Type B pancreatic cell (in vitro differentiated cells): ENCODE results near the gene C22orf15. TPM values are rescaled to one million over a fixed set of nuclear protein-coding genes. Genes with fewer than 3 reads are reported as not detected.

Experiments used
- DNase-seq: peaks from one replicate; pipeline ENCODE4 v3.0.0; 2021; ENCODE audit warnings: mixed read lengths; ENCODE audit not compliant: unreplicated experiment; ENCODE audit errors: extremely low spot score
- H3K27ac Mint-ChIP-seq: 2 replicates; pipeline ENCODE4 v1.8.0; 2021; ENCODE audit warnings: mild to moderate bottlenecking, mixed read lengths
- H3K27me3 Mint-ChIP-seq: 2 replicates; pipeline ENCODE4 v1.8.0; 2021; ENCODE audit warnings: mixed read lengths
- H3K36me3 Mint-ChIP-seq: 2 replicates; pipeline ENCODE4 v1.8.0; 2021; ENCODE audit warnings: mixed read lengths
- H3K4me1 Mint-ChIP-seq: one replicate; pipeline ENCODE4 v1.8.0; 2021; ENCODE audit warnings: mixed read lengths; ENCODE audit not compliant: unreplicated experiment
- H3K4me3 Mint-ChIP-seq: 2 replicates; pipeline ENCODE4 v1.8.0; 2021; ENCODE audit warnings: mild to moderate bottlenecking, mixed read lengths
- H3K9me3 Mint-ChIP-seq: 2 replicates; pipeline ENCODE4 v1.8.0; 2021; ENCODE audit warnings: mixed read lengths
- CTCF ChIP-seq: fragments of 200-600 bp; sonication (generic); conservative IDR thresholded peaks from 2 replicates; pipeline ENCODE4 v1.5.0; 2021; ENCODE audit warnings: antibody characterized with exemption, mild to moderate bottlenecking
- total RNA-seq: library from RNA; stranded (reverse); gene quantifications from 2 replicates; pipeline ENCODE4 v1.2.1, GENCODE V29; 2021; ENCODE audit warnings: low replicate concordance

The C22orf15 gene
- total RNA-seq, 1 donor from 2014 or later, result 1.7 TPM

GRCh38 chr22:23796461-23796860 lies 33.7 kb downstream of the C22orf15 start:
- no peak overlapping the region for H3K4me3 Mint-ChIP-seq
- H3K4me1 Mint-ChIP-seq, result peaks cover 19% of the 10 kb centered on the region
- H3K27me3 Mint-ChIP-seq, result no peaks in the 10 kb centered on the region
- no peak overlapping the region for H3K27ac Mint-ChIP-seq
- peaks cover 37% of the 10 kb centered on the region for H3K36me3 Mint-ChIP-seq
- TF ChIP-seq CTCF, result no peak
- DNase-seq, result no peak
- no peaks in the 10 kb centered on the region for H3K9me3 Mint-ChIP-seq

GRCh38 chr22:23800297-23801237 lies 37.8 kb downstream of the C22orf15 start:
- no peaks in the 10 kb centered on the region for H3K4me1 Mint-ChIP-seq
- peaks cover 40% of the 10 kb centered on the region for H3K36me3 Mint-ChIP-seq
- H3K27ac Mint-ChIP-seq, result no peak overlapping the region
- no peaks in the 10 kb centered on the region for H3K27me3 Mint-ChIP-seq
- H3K9me3 Mint-ChIP-seq, result no peaks in the 10 kb centered on the region
- no peak for TF ChIP-seq CTCF
- no peak for DNase-seq
- no peak overlapping the region for H3K4me3 Mint-ChIP-seq

GRCh38 chr22:23801238-23801821 lies 38.5 kb downstream of the C22orf15 start:
- H3K4me1 Mint-ChIP-seq, result no peaks in the 10 kb centered on the region
- H3K36me3 Mint-ChIP-seq, result peaks cover 34% of the 10 kb centered on the region
- H3K4me3 Mint-ChIP-seq, result no peak overlapping the region
- no peaks in the 10 kb centered on the region for H3K27me3 Mint-ChIP-seq
- H3K27ac Mint-ChIP-seq, result no peak overlapping the region
- no peak for TF ChIP-seq CTCF
- DNase-seq, result no peak
- H3K9me3 Mint-ChIP-seq, result no peaks in the 10 kb centered on the region

GRCh38 chr22:23801886-23802377 lies 39.1 kb downstream of the C22orf15 start:
- Mint-ChIP-seq H3K27ac (no peak overlapping the region), H3K9me3 (no peaks in the 10 kb centered on the region), H3K27me3 (no peaks in the 10 kb centered on the region), H3K4me1 (no peaks in the 10 kb centered on the region), H3K36me3 (peaks cover 32% of the 10 kb centered on the region), H3K4me3 (no peak overlapping the region)
- TF ChIP-seq CTCF, result no peak
- DNase-seq, result no peak

GRCh38 chr22:23803001-23803819 lies 40.4 kb downstream of the C22orf15 start:
- Mint-ChIP-seq H3K9me3 (no peaks in the 10 kb centered on the region), H3K4me1 (no peaks in the 10 kb centered on the region), H3K27ac (no peak overlapping the region), H3K36me3 (peaks cover 33% of the 10 kb centered on the region), H3K27me3 (no peaks in the 10 kb centered on the region), H3K4me3 (no peak overlapping the region)
- no peak for TF ChIP-seq CTCF
- no peak for DNase-seq
